HEK293T (cell line): ENCODE data around the gene GDE1.

Source experiments
- ARNT ChIP-seq: fragments of 450-650 bp; IDR thresholded peaks from 2 replicates; pipeline ENCODE4 v1.6.1; 2017; ENCODE audit warnings: mild to moderate bottlenecking
- BHLHE40 ChIP-seq: fragments of 450-650 bp; IDR thresholded peaks from 2 replicates; pipeline ENCODE4 v1.6.1; 2016; ENCODE audit warnings: mild to moderate bottlenecking, moderate library complexity, borderline replicate concordance
- ELF4 ChIP-seq: fragments of 450-650 bp; IDR thresholded peaks from 2 replicates; pipeline ENCODE4 v1.6.1; 2017; ENCODE audit warnings: antibody characterized with exemption
- FOXA1 ChIP-seq: fragments of 450-650 bp; IDR thresholded peaks from 2 replicates; pipeline ENCODE4 v1.6.1; 2016; ENCODE audit warnings: mild to moderate bottlenecking
- FOXK2 ChIP-seq: fragments of 450-650 bp; IDR thresholded peaks from 2 replicates; pipeline ENCODE4 v1.6.1; 2016; ENCODE audit warnings: mild to moderate bottlenecking
- FOXM1 ChIP-seq: fragments of 450-650 bp; IDR thresholded peaks from 2 replicates; pipeline ENCODE4 v1.6.1; 2017; ENCODE audit warnings: mild to moderate bottlenecking, borderline replicate concordance
- HDGF ChIP-seq: fragments of 450-650 bp; IDR thresholded peaks from 2 replicates; pipeline ENCODE4 v1.6.1; 2017; ENCODE audit warnings: antibody characterized with exemption, borderline replicate concordance
- L3MBTL2 ChIP-seq: fragments of 450-650 bp; conservative IDR thresholded peaks from 2 replicates; pipeline ENCODE4 v1.6.1; 2016; ENCODE audit warnings: mild to moderate bottlenecking
- LEF1 ChIP-seq: fragments of 450-650 bp; IDR thresholded peaks from 2 replicates; pipeline ENCODE4 v1.6.1; 2017; ENCODE audit warnings: mild to moderate bottlenecking, borderline replicate concordance
- NFRKB ChIP-seq: fragments of 450-650 bp; IDR thresholded peaks from 2 replicates; pipeline ENCODE4 v1.6.1; 2016; ENCODE audit warnings: mild to moderate bottlenecking, moderate library complexity
- SP1 ChIP-seq: fragments of 450-650 bp; IDR thresholded peaks from 2 replicates; pipeline ENCODE4 v1.6.1; 2017
- SUZ12 ChIP-seq: fragments of 450-650 bp; IDR thresholded peaks from 2 replicates; pipeline ENCODE4 v1.6.1; 2016; ENCODE audit warnings: mild to moderate bottlenecking
- TARDBP ChIP-seq: fragments of 450-650 bp; IDR thresholded peaks from 2 replicates; pipeline ENCODE4 v1.6.1; 2016
- ZNF384 ChIP-seq: fragments of 450-650 bp; IDR thresholded peaks from 2 replicates; pipeline ENCODE4 v1.6.1; 2016

DNA sequence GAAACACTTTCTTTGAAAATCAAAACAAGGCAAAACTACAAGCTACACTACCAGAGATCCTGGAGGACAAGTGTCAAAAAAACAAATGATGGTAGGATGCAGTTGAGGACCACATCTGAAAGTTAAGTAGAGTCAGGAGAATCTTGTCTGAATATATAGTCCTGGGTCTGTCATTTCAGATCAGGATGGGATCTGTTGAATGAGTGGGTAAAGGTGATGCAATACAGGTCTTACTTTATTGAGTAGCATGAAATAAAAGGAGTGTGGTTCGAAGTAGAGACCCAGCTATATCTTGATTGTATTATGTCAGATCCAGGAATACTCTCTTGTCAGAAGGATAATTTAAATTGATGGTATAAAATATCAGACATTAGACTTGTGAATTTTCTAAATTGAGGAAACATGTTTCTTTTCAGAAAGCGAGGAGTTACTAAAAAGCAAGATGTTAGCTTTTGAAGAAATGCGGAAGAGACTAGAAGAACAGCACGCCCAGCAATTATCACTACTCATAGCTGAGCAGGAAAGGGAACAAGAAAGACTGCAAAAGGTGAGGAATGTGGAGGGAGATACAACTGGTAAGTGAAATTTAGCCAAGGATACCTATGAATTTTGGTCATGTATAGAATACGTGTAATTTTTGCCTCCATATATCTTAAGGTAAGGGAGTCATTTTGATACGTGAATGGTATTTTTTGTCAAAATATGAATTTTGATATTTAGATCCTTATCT is 18.5 kb upstream of the GDE1 start:
- TF ChIP-seq SUZ12 = no peak
- no peak for TF ChIP-seq TARDBP
- no peak for TF ChIP-seq SP1
- TF ChIP-seq HDGF = no peak
- no peak for TF ChIP-seq L3MBTL2
- no peak for TF ChIP-seq NFRKB
- TF ChIP-seq BHLHE40 = no peak
- TF ChIP-seq FOXA1 = no peak
- no peak for TF ChIP-seq FOXM1
- TF ChIP-seq ZNF384 = no peak
- TF ChIP-seq ARNT = no peak
- no peak for TF ChIP-seq LEF1
- no peak for TF ChIP-seq FOXK2
- TF ChIP-seq ELF4 = no peak
